GM23248 (cell line): ENCODE results near the gene SGCG. TPM values are rescaled to one million over a fixed set of nuclear protein-coding genes. Genes with fewer than 3 reads are reported as not detected.

Experiments
- DNase-seq: peaks from one replicate; pipeline ENCODE4 v3.0.0-alpha.2; 2015
- H2AFZ ChIP-seq: fragments of 200-600 bp; sonication (generic); 2 replicates; pipeline ENCODE4 v1.6.1; 2016; ENCODE audit warnings: antibody characterized with exemption
- H3F3A ChIP-seq: fragments of 200-600 bp; sonication (generic); 2 replicates; pipeline ENCODE4 v1.6.1; 2016; ENCODE audit warnings: mild to moderate bottlenecking, antibody characterized with exemption, mixed run types; ENCODE audit not compliant: insufficient read depth
- H3K27ac ChIP-seq: fragments of 200-600 bp; sonication (generic); 2 replicates; pipeline ENCODE4 v1.5.1; 2016; ENCODE audit warnings: mild to moderate bottlenecking
- H3K27me3 ChIP-seq: fragments of 200-600 bp; sonication (generic); replicated peaks from 2 replicates; pipeline ENCODE4 v1.6.1; 2016; ENCODE audit warnings: mild to moderate bottlenecking; ENCODE audit not compliant: insufficient read depth
- H3K36me3 ChIP-seq: fragments of 200-600 bp; sonication (generic); 2 replicates; pipeline ENCODE4 v1.6.1; 2016; ENCODE audit warnings: low read depth, mild to moderate bottlenecking
- H3K4me1 ChIP-seq: fragments of 200-600 bp; sonication (generic); 2 replicates; pipeline ENCODE4 v1.6.1; 2016; ENCODE audit warnings: mild to moderate bottlenecking; ENCODE audit not compliant: insufficient read depth
- H3K4me2 ChIP-seq: fragments of 200-600 bp; sonication (generic); one replicate; pipeline ENCODE4 v1.6.1; 2016; ENCODE audit warnings: mild to moderate bottlenecking; ENCODE audit not compliant: unreplicated experiment
- H3K4me3 ChIP-seq: fragments of 200-600 bp; sonication (generic); 2 replicates; pipeline ENCODE4 v1.5.1; 2016; ENCODE audit warnings: mild to moderate bottlenecking
- H3K79me2 ChIP-seq: fragments of 200-600 bp; sonication (generic); 2 replicates; pipeline ENCODE4 v1.6.1; 2016; ENCODE audit warnings: mild to moderate bottlenecking; ENCODE audit not compliant: insufficient read depth
- H3K9ac ChIP-seq: fragments of 200-600 bp; sonication (generic); 2 replicates; pipeline ENCODE4 v1.6.1; 2016; ENCODE audit warnings: mild to moderate bottlenecking
- H3K9me2 ChIP-seq: fragments of 200-600 bp; sonication (generic); 2 replicates; pipeline ENCODE4 v1.6.1; 2016; ENCODE audit warnings: mixed run types, mild to moderate bottlenecking, moderate library complexity; ENCODE audit not compliant: insufficient read depth
- H3K9me3 ChIP-seq: fragments of 200-600 bp; sonication (generic); one replicate; pipeline ENCODE4 v1.6.1; 2017; ENCODE audit warnings: low read depth
- H4K20me1 ChIP-seq: fragments of 200-600 bp; sonication (generic); 2 replicates; pipeline ENCODE4 v1.6.0; 2016; ENCODE audit not compliant: insufficient read depth
- EZH2 ChIP-seq: fragments of 200-600 bp; sonication (generic); IDR thresholded peaks from 2 replicates; pipeline ENCODE4 v1.6.1; 2018; ENCODE audit warnings: antibody characterized with exemption, mild to moderate bottlenecking; ENCODE audit not compliant: insufficient read depth, poor library complexity, severe bottlenecking
- EZH2phosphoT487 ChIP-seq: fragments of 200-600 bp; sonication (generic); IDR thresholded peaks from 2 replicates; pipeline ENCODE4 v1.6.1; 2018; ENCODE audit warnings: antibody characterized with exemption, moderate library complexity, mild to moderate bottlenecking, low read depth; ENCODE audit not compliant: insufficient read depth
- WGBS, 2 experiments: methylation state at CpG; one replicate each; pipeline ENCODE4 v1.1.6; 2015 to 2017; ENCODE audit warnings: low lambda C conversion rate in 2 of 2, low coverage in 1 of 2; ENCODE audit errors: missing lambda C conversion rate in 2 of 2; 5-methylcytosine and 5-hydroxymethylcytosine counted together
- in situ Hi-C: fragments of 300-500 bp; cut with MboI; formaldehyde crosslinking; loops from 2 replicates; pipeline ENCODE4 v1.15.0; 2020
- polyA plus RNA-seq: library from polyadenylated mRNA; unstranded; fragments of >200 nt; fragmentation: Nextera tagmentation; extraction: Ambion mirVana; gene quantifications from 2 replicates; pipeline ENCODE4 v1.2.1, GENCODE V29; 2016
- total RNA-seq: library from RNA; depleted of rRNA; stranded (reverse); fragments of >200 nt; shearing (Covaris generic); gene quantifications from 2 replicates; pipeline ENCODE4 v1.2.3, GENCODE V29; 2014

SGCG gene
- total and polyA plus RNA-seq, 2 experiments from 2014 or later, result 2.9 to 4.5 TPM

DNA sequence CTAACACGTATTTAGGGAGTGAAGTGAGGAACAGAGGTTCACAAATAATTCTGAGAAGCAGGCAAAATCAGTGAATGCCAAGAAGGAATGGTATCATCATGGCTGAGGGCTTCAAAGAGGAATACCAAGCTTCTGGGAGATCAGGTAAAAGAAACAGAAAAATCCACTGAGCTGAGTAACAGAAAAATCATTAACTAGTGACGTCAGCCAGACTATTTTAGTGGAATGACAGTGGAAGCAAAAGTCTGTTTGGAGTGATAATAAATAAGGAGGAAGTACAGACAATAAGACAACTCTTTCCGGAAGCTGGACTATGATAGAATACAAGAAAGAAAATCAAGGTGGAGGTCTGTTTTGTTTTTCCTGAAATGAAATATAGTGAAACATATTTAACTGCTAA, 169.2 kb downstream of the SGCG start:
- DNase-seq, result peak; percentile 67
- TF ChIP-seq EZH2 (no peak), EZH2phosphoT487 (no peak)
- Histone ChIP-seq H3K27me3 (no peaks in the 10 kb centered on the region), H2AFZ (no peak overlapping the region), H3K4me1 (peaks cover 46% of the 10 kb centered on the region), H3K9me3 (no peaks in the 10 kb centered on the region), H3K36me3 (peaks cover 27% of the 10 kb centered on the region), H3F3A (peaks cover 44% of the 10 kb centered on the region), H3K9ac (no peak overlapping the region; the same call in 1 of the 2 replicates), H3K4me3 (no peak overlapping the region), H4K20me1 (no peaks in the 10 kb centered on the region), H3K4me2 (peak overlapping the region; percentile 24), H3K79me2 (peaks cover 96% of the 10 kb centered on the region), H3K9me2 (no peaks in the 10 kb centered on the region), H3K27ac (peak overlapping the region; percentile 75)
- WGBS, 2 experiments, result 36 to 39% methylated on average over 3 of the region's 3 CpGs
- in situ Hi-C loops, result no loop called here

DNA sequence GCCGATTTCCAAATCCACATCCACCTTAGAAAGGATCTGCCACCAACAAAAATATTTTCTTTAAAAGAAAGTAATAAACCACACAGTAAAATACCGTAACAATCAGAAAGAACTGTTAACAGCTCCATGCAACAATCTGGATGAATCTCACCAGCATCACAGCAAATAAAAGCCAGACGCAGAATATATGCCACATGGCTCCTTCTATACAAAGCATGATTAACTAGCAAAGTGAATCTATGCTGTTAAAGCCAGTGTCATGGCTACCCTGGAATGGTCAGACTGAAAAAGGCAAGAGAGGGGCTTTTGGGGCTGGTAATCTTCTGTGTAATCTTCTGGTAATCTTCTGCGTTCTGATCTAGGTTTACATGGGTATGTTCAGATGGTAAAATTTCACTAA, 171.4 kb downstream of the SGCG start:
- Histone ChIP-seq H3K4me2 (no peak overlapping the region), H3K4me3 (no peak overlapping the region), H3K27ac (peak overlapping the region; percentile 6; the same call in 1 of the 2 replicates), H4K20me1 (no peaks in the 10 kb centered on the region), H3K9ac (no peak overlapping the region), H3K36me3 (peaks cover 25% of the 10 kb centered on the region), H2AFZ (no peak overlapping the region), H3F3A (peaks cover 44% of the 10 kb centered on the region), H3K79me2 (peaks cover 96% of the 10 kb centered on the region), H3K9me3 (no peaks in the 10 kb centered on the region), H3K9me2 (no peaks in the 10 kb centered on the region), H3K27me3 (no peaks in the 10 kb centered on the region), H3K4me1 (peaks cover 46% of the 10 kb centered on the region)
- WGBS, 2 experiments, result 53 to 56% methylated on average over 4 of the region's 4 CpGs
- in situ Hi-C loops, result no loop called here
- TF ChIP-seq EZH2phosphoT487 (no peak), EZH2 (no peak)
- no peak for DNase-seq

DNA sequence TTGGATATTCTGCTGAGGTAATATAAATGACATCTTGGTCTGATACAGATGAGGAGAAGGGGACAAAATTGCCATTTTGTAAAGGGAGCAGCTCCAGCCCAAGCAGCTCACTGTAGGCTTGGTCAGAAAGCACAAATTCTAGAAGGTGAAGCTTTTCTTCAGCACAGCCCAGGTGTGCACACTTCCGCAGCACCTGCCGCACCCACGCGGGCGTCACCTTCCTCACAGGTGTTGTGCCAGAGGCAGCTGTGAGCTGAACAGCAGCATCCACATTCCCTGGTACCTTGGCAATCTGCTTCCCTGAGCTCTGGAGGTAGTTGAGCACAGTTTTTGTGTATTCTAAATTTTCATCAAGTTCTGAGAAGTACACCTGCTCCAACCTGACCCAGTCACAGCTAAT, 173.7 kb downstream of the SGCG start:
- Histone ChIP-seq H3K9me3 (no peaks in the 10 kb centered on the region), H3K9me2 (no peaks in the 10 kb centered on the region), H3F3A (peaks cover 36% of the 10 kb centered on the region), H3K79me2 (peaks cover 98% of the 10 kb centered on the region), H3K4me2 (no peak overlapping the region), H3K27me3 (no peaks in the 10 kb centered on the region), H3K4me1 (peaks cover 37% of the 10 kb centered on the region), H3K27ac (no peak overlapping the region), H2AFZ (no peak overlapping the region), H3K4me3 (no peak overlapping the region), H3K9ac (no peak overlapping the region), H3K36me3 (peaks cover 33% of the 10 kb centered on the region), H4K20me1 (no peaks in the 10 kb centered on the region)
- in situ Hi-C loops, result no loop called here
- DNase-seq, result no peak
- 97 to 100% methylated on average over 5 of the region's 5 CpGs for WGBS, 2 experiments
- no peak for TF ChIP-seq EZH2phosphoT487

DNA sequence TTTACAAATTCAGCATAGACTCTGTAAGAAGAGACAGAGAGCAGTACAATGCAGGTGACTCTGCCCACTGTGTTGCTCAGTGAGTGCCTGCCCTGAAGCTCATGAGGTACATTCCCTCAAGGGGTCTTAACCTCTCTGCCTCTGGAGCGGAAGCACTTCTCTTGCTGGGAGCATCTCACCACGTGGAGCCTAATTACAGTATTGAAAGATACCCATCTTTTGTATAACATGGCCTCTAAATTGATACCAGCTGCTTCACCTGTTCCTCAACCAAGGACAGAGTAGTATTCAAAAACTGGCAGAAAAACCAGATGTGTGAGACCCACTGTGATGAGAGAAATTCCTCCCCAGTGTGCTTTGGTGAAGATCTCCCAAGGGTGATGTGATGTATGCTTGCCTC, 175.6 kb downstream of the SGCG start:
- in situ Hi-C loops, result no loop called here
- no peak for DNase-seq
- no peaks in the 10 kb centered on the region for H3K9me3 ChIP-seq
- H3K4me1 ChIP-seq, result peaks cover 22% of the 10 kb centered on the region; the same call in 1 of the 2 replicates
- WGBS, 2 experiments, result 54 to 55% methylated on average over 2 of the region's 2 CpGs
- H3K4me2 ChIP-seq, result no peak overlapping the region
- no peak for TF ChIP-seq EZH2
- H3K4me3 ChIP-seq, result no peak overlapping the region
- no peak overlapping the region for H2AFZ ChIP-seq
- H3K79me2 ChIP-seq, result peaks cover 97% of the 10 kb centered on the region
- H4K20me1 ChIP-seq, result no peaks in the 10 kb centered on the region
- H3K9ac ChIP-seq, result no peak overlapping the region
- H3K36me3 ChIP-seq, result peaks cover 29% of the 10 kb centered on the region
- no peaks in the 10 kb centered on the region for H3K9me2 ChIP-seq
- no peaks in the 10 kb centered on the region for H3K27me3 ChIP-seq
- H3K27ac ChIP-seq, result no peak overlapping the region
- H3F3A ChIP-seq, result peaks cover 18% of the 10 kb centered on the region; the same call in 1 of the 2 replicates

DNA sequence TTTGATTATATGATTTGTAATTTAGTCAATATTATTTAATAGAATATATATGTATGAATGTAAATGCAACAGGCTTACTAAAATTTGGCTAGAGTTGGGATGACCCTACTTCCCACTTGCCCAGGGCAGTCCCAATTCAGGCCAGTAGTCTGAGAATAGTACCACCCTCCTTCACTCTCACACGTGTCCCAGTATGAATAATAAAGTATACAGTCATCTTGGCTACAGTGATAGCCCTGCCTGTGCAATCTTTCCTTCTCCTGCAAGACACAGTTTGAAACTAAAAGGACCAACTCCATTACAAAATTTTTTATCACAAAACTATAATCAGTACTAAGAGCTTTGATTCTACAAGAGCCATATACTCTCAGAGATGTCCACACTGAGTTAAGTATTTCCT, 176.6 kb downstream of the SGCG start:
- Histone ChIP-seq H3K79me2 (peaks cover 97% of the 10 kb centered on the region), H3K36me3 (peaks cover 24% of the 10 kb centered on the region)

More for the DNA sequence above, 176.6 kb downstream of the SGCG start:
- Histone ChIP-seq H3K4me3 (no peak overlapping the region), H3K4me1 (peaks cover 16% of the 10 kb centered on the region; the same call in 1 of the 2 replicates), H3K4me2 (no peak overlapping the region), H3K9me3 (no peaks in the 10 kb centered on the region), H3K9me2 (no peaks in the 10 kb centered on the region), H4K20me1 (no peaks in the 10 kb centered on the region), H3F3A (peaks cover 8% of the 10 kb centered on the region; the same call in 1 of the 2 replicates), H3K9ac (no peak overlapping the region), H2AFZ (no peak overlapping the region), H3K27me3 (no peaks in the 10 kb centered on the region), H3K27ac (peak overlapping the region; percentile 30; the same call in 1 of the 2 replicates)
- TF ChIP-seq EZH2phosphoT487 (no peak), EZH2 (no peak)
- WGBS, 2 experiments, result 48 to 50% methylated on average over 1 of the region's 1 CpG
- peak; percentile 71 for DNase-seq
- in situ Hi-C loops, result no loop called here
